GM18870 (cell line): ENCODE results near the gene TYK2.

Experiments used
- ATAC-seq: cut with Tn5 transposase; IDR thresholded peaks from one replicate; pipeline ENCODE4 v1.9.1; 2021; ENCODE audit warnings: moderate library complexity; ENCODE audit not compliant: unreplicated experiment

Gene TYK2

DNA sequence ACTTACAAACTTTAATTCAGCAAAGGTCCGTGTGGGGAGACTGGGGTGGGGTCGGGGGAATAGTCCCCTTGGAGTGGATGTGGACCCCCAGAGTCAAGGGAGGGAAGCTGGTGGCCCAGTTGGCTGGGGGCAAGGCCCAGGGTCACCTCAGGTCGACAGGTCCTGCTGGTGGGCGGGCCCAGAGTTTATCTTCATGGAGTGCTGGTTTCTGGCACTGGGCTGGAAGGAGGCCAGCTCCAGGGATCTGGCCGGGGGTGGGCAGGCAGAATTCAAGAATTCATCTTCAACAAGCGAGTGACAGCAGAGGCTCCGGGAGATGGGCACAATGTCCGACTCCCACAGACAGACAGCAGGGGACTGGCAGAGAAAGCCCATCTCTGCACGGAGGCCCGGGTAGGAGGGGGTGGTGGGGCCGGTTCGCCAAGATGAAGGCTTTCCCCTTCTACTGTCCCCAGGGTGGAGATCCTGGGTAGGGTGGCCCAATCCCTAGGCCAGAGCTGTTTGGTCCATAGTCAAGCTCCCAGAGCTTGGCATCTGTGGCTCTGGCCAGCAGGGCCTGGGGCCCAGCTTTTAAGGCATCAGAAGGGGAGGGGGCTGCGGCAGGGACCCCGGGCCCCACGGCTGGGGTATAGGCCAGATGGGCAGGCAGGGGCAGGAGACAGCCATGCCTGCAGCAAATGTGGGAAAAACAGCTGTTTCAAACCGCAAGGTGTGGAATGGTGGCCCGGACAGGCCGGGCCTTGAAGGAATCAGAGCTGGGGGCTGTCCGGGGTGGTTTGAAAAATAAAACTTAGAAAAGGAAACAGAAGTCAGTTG lies 63.9 kb downstream of the TYK2 start:
- ATAC-seq, result no peak

DNA sequence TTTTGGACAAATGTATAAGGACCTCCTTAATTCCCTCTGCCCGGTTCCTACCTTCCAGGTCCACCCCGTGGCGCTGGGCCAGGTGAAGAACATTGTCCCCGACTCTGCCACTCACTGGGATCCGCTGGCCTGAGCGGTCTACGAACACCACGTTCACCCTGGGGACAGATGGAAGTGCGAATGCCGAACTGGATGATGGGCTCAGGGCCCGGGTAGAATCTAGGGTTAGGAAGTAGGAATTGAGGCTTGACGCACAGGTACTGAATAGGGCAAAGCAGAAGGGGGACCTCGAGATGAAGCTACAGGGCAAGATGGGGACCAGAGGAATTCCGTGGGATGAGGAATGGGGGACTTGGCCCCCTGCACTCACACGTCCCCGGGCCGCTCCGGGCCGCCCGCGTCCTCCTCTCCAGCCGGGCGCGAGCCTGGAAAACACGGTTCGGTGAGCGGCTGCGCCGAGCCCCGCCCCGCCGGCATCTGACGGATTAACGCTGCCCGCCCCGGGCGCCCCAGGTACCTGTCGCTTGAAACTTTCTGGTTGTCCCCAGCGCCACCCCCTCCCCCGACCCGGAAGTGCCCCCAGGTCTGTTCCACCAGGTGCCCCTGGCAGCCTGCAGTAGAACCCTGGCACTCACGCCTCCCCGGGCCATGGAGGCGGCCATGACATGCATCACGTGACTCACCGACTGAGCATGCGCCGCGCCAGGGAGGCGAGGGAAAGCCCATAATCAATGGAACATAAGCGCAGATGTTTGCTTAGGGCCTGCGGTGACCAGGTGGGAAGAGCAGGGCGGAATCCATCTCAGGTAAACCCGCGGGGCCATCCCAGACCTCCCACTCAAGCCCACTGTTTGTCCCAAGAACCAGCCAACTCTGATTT lies 64.8 kb downstream of the TYK2 start, which contains the start of gene FDX2:
TSS of gene FDX2 (minus strand) at position 681 of the 880 bp plus-strand sequence. CDS start at position 662, 19 bp downstream.
- ATAC-seq, result no peak

DNA sequence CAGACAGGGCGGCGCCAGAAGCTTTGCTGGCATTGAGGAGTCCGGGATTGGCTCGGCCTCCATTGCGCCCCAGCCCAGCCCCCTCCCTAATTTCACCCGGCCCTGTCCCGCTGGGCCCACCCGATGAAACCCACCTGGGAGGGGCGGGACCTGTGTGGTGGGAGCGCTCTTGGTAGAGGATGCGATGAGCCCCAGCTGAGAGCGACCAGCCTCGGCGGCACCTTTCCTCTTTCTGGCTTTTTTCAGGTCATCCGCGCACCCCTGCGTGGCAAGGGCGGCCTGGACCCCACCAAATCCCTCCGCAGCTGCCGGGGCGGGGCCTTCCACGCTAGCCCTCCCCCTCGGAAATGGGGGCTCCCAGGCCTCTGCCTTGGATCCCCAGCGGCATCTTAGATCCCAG lies 70.9 kb downstream of the TYK2 start, which contains the start of gene ZGLP1:
TSS of gene ZGLP1 (minus strand) at position 393 of the 400 bp plus-strand sequence.
- ATAC-seq, result no peak

DNA sequence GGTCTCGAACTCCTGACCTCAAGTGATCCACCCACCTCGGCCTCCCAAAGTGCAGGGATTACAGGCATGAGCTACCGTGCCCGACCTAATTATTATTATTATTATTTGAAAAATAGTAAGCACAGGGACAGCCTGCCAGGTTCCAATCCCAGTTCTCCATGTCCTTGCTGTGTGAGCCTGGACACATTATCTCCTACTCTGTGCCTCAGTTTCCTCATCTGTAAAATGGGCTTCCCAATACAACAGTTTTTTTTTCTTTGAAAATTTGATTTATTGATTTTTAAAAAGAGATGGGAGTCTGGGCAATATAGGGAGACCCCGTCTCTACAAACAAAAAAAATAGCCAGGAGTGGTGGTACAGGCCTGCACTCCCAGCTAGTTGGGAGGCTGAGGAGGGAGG lies 74.0 kb downstream of the TYK2 start:
- no peak for ATAC-seq

DNA sequence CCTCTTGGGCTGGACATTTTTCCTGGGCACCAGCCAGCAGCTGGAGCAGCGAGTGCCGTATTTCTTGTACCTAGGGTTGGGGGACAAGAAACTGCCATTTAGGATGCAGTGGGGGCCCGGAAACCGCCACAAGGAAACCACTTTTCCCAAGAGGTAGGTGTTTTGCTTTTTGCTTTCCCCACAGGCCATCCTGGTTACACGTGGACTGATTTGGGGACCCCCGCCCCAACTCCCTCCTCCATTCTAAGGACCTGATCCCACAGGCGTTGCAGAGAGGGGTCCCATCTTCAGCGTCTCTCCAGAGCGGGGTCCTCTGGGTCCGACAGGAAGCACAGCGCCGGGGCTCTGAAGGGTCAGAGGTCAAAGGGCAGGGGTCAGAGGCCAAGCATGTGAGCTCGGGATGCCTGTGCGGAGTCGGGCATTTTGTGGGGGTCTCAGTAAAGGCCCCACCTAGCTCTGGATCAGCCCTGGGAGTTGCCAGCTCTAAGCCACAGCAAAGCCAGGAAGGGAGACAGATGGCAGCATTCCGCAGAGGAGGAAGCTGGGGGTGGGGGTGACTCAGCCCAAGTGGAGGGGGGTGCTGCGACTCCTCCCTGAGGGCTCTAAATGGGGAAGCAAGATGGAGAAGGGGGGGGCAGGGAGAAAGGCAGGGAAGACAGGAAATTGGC lies 75.1 kb downstream of the TYK2 start:
- no peak for ATAC-seq
